KBM-7 (cell line): ENCODE data around the gene TEX44.
"Not testable (repeated sequence)": the region's sequence is repeated elsewhere in the genome, so short reads cannot be mapped to it uniquely, and the experiment has no call there.

ENCODE experiments used
- DNase-seq: peaks from one replicate; pipeline ENCODE4 v3.0.0-alpha.2; 2015
- in situ Hi-C: fragments of 300-500 bp; cut with MboI; formaldehyde crosslinking; loops from 2 replicates; pipeline ENCODE4 v1.14.3; 2020; ENCODE audit warnings: low sequenced_read_pairs, low pct_unique_long_range_greater_than_20kb, mixed read lengths

The TEX44 gene

DNA sequence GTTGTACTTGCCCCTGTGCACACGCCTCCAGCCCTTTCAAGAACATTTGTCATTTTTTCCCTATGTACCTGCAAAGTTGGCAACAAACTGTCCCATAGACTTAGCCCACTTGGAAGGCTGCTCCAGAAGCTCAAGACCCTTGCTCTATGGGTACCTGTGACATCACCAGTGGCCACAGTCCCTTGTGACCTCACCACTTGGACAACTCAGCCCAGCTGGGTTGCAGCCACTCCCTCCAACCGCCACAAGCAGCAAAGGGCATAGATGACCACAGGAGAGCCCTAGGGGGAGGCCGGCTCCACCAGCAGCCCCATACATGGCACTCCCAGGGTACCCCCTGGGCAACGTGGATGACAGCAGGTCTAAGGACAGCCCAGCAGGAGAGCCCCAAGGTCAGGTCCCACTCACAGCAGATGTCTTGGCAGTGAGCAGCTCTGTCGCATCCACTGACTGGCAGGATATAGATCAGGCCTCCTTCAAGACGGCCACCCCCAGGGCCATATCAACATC is at the start of gene TEX44:
Gene TEX44 (plus strand): TSS at position 229 of the 510 bp plus-strand sequence. CDS start 88 bp downstream, at position 317.
- in situ Hi-C loops = no loop called here
- no peak for DNase-seq

DNA sequence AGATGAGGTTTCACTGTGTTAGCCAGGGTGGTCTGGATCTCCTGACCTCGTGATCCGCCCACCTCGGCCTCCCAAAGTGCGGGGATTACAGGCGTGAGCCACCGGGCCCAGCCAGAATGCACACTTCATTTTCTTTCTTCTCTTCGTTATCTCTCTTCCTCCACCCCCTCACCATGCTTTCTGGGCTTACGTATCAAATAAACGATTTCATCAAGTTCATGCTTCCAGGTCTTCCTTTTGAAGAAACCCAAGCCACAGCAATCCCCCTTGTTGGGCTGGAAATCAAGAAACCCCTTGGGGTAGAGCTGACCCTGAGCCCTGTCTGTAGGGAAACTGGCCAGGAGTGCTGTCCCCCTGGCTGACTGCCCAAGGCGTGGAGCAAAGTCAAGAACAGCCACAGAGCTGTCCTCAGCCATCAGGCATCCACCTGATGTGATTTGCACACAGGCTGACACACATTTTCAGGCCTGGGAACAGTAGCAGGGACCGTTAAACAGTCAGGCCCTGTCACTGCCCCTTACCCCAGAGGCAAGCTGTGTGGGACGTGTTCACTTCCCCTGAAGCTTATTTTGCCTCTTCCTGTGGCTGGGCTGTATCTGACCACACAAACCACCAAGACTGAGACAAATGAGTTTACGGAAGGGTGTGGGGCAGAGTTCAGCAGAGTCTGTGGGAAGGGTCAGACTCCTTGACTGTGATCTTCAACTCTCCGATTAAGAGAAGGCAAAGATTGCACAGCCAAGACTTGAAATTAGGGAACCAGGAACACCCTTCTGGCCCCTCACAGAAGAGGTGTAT is 47.4 kb upstream of the TEX44 start:
- DNase-seq = peak; percentile 95
- in situ Hi-C loops = no loop called here

DNA sequence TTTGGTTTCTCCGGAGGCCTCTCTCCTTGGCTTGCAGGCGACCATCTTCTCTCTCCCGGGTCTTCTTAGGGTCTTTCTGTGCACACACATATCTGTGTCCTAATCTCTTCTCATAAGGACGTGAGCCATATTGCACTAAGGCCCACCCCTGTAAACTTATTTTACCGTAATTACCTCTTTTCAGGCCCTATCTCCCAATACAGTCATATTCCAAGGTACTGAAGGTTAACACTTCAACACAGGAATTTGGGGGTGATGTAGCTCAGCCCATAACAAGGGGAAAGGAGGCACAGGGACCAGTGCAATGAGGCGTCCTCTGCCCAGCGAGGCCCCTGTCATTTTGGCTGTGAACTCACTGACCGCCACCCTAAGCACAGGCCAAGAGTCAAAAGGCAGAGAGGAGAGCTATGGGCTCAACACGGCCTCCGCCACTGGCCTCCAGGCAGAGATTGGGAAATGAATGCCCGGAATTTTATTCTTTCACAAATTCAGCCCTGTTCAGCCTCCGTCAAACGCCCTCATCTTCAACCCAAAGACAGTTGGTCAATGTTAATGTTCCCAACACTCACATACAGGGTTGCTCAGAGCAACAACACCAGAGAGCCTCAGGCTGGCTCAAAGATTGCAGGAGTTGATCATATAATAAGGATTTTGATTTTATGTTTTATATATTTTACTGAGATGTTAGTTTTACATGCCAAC is 46.5 kb upstream of the TEX44 start:
- in situ Hi-C loops = no loop called here
- DNase-seq = no peak

DNA sequence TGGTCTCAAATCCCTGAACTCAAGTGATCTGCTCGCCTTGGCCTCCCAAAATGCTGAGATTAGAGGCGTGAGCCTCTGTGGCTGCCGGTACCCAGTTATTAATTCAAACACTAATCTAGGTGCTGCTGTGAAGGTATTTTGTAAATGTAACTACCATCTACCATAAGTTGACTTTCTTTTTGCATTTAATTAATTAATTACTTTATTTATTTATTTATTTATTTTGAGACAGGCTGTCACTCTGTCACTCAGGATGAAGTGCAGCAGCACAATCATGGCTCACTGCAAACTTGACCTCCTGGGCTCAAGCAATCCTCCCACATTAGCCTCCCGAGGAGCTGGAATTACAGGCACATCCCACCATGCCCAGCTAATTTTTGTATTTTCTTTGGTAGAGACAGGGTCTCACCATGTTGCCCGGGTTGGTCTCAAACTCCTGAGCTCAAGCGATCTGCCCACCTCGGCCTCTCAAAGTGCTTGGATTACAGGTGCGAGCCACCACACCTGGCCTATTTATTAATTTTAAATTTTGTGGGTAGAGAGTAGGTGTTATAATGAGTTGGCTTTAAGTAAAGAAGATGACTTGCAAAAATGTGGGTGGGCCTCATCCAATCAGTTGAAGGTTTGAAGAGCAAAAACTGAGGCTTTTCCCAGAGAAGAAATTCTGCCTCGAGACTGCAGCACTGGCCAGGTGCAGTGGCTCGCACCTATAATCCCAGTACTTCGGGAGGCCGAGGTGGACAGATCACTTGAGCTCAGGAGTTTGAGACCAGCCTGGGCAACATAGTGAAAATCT is 45.2 kb upstream of the TEX44 start:
- in situ Hi-C loops = no loop called here
- no peak for DNase-seq

DNA sequence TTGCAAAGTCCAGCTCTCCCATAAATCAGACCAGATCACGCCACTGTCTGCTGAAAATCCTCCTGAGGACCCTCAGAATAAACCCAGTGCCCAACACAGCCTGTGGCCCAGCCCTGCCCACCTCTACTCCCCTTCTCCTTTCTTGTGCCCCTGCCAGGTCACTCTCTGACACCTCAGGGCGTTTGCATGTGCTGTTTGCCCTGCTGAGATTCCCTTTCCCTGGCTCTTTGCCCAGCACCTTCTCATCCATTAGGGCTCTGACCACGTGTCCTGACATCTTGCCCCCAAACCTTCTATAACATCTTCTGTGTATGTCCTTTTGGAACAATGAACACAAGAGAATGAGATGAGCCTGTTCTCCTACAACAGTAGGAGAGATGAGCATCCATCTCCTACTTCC is 43.9 kb upstream of the TEX44 start:
- in situ Hi-C loops = no loop called here
- DNase-seq = no peak

DNA sequence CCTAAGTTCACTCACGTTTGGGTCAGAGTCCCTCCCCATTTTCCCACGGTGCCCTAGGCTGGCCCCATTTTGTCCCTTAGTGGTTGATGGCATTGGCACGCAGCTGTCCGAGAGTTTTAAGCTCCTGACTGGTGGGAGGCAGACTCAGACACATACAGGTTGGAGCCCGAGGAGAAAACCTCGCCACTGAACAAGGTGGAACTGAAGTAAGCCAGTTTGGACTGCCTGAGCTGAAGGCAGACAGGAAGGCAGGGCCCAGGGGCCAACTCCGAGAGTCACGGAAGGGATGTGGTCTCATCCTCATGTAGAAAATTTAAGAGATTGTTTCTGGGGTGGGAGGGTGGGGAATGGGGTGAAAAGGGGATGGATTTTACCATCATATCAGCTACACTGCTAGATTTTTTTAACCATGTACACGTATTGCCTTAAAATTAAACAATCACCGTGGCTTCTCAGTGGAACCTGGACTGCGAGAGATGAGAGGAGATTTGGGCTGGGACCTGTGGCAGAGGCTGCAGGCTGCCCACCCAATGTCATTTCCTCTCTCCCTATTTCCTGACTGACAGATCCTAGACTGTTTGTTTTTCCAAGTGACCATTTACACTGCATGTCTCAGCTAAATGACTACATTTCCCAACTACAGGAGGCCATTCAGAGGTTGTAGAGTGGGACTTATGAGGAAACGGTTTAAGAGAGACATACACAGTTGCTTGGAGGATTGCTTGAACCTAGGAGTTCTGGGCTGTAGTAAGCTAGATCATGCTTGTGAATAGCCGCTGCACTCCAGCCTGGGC is 43.0 kb upstream of the TEX44 start:
- no peak for DNase-seq
- in situ Hi-C loops = no loop called here

DNA sequence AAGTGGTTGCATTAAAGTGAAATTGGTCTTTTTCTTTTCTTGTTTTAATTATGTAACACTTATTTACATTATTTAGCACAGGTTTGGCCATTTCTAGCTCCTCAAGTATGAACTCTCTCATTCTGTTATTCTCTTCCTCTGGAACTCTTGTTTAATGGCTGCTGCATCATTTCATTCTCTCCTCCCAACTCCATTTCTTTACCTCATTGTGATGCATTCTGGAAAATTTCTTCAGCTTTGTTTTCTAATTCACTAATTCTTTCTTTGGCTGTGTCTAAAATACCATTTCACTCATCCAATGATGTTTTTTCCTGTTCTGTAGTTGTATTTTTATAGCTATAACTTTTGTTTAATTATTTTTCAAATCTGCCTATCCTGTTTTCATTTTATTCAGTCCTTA is 39.9 kb upstream of the TEX44 start:
- DNase-seq = no peak
- in situ Hi-C loops = no loop called here

DNA sequence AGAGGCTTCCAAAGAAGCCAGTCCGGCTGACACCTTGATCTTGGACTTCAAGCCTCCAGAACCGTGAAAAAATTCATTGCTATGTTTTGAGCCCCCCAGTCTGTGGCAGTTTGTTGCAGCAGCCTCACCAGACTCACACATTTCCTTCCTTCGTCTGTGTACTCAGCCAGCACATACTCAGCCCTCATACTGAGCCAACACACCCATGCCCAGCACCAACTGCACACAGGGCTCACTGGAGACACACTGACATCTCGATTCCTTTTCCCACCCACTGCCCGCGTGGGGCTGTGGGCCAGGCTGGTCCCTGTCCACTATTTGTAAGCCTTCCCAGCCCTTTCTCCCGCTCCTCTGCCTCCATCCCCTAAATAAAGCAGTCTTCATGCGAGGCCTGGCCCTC is 38.3 kb upstream of the TEX44 start:
- DNase-seq = no peak
- in situ Hi-C loops = no loop called here

DNA sequence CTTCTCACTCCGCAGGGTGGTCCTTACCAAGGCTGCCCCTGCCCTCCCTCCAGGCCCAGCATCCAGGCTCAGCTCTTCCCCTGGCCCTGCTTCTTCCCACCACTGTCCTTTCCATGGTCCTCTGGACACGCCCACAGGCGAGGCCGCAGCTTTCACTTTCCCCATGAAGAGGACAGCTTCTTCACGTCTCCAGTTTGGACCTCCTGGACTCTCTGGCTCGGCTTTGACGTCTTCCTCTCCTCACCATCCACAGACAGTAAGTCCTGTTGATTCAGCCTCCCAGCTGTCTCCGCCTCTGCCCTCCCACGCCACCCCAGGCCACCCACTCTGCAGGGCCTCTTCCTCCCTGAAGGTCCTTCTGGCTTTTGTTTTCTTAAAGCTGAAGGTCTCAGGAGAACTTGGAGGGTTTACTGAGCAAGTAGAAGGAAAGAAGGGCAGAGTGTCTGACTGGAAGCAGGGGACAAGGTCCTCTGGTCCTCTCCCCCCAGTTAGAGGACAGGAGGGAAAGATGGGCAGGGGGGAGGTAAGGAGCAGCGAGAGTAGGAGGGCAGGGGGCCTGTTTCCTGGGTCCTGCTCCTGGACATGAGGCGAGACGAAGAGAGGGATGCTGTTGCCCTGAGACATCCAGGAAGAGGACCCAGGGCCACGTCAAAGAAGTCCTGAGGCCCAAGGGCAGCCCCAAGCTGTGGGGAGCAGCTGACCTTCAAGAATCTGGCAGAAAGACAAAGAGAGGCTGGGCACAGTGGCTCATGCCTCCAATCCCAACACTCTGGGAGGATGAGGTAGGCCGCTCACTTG is 37.7 kb upstream of the TEX44 start:
- peak; percentile 31 for DNase-seq
- in situ Hi-C loops = no loop called here

DNA sequence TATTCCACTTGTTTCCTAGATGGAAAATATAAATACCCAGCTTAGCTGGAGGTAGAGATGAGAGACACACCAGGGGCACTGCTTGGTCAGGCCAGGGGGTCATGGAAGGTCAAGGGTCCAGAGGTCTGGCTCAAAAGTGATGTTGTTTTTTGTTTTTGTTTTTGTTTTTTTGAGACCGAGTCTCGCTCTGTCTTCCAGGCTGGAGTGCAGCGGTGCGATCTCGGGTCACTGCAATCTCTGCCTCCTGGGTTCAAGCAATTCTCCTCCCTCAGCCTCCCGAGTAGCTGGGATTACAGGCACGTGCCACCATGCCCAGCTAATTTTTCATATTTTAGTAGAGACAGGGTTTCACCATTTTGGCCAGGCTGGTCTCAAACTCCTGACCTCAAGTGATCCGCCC is 36.2 kb upstream of the TEX44 start:
- DNase-seq, in situ Hi-C loops: not testable (repeated sequence)

DNA sequence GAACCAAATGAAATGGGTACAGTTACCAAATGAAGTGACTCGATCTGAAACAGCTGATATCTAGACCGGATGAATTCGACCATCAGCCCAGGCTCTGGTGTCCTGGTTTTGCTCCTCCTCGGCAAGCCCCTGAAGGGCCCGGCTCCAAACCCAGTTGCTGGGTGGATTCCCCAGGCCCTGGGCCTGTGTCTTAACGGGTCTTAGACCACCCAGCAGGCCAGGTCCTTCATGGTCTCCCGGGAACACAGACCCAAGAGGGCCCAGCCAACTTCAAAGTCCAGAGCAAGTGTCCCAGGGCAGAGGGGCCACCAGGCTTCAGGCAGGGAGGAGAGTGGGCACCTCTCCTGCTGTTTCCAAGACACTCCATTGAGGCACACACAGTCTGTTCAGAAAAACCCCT is 35.7 kb upstream of the TEX44 start:
- DNase-seq = no peak
- in situ Hi-C loops = no loop called here

DNA sequence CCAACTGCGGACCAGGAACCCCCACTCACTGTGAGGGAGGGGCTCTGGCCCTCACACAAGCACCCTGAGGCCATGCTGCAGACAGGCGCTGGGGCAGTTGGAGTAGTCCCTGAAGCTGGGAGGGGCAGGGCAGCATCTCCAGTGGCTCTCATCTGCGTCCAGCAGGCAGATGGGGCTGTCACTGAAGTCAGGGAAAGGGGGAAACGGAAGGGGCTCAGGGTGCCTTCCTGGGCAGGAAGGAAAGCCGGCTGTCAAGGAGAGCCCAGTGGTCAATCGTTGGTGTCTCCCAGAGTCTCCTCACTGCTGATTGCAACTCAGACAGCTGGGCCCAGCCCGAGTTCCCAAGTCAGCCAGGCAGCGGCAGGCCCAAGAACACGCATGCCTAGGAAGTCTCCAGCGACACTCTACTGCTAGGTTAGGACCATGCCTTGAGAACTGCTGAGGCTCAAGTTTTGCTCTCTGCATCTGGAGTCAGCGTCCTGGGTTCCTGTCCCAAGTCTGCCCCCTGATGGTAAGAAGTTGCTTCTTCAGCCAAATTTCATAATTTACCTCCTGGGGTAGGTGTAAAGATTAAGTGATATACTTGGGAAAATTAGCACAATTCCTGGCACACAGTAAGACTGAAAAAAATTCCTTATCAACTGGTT is 35.0 kb upstream of the TEX44 start:
- in situ Hi-C loops = no loop called here
- peak; percentile 81 for DNase-seq

DNA sequence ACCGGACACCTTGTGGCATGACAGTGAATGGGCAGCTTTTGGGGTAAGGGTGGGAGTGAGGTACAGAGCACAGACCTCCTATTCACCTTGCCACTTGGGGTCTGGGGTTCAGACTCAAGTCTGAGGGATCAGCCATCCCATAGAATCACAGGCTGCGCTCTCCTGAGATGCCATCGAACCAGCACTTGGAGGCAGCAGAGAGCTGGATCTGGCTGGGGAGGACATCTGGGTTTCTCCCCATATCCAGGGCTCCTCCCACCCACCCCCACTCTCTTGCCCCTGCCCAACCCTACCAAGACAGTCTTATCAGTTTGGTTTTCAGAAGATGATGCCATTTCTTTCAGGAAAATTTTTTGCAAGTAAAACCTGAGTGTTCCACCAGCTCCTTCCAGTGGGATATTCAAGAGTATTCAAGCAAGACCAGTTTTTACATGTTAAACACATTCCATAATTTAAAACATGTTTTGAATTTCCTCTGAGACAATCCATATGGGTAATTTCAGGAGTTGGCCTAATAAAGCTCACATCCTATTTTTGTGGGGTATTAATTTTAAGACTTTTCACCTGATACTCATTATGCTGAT is 29.2 kb upstream of the TEX44 start:
- DNase-seq = peak; percentile 58
- in situ Hi-C loops = no loop called here

DNA sequence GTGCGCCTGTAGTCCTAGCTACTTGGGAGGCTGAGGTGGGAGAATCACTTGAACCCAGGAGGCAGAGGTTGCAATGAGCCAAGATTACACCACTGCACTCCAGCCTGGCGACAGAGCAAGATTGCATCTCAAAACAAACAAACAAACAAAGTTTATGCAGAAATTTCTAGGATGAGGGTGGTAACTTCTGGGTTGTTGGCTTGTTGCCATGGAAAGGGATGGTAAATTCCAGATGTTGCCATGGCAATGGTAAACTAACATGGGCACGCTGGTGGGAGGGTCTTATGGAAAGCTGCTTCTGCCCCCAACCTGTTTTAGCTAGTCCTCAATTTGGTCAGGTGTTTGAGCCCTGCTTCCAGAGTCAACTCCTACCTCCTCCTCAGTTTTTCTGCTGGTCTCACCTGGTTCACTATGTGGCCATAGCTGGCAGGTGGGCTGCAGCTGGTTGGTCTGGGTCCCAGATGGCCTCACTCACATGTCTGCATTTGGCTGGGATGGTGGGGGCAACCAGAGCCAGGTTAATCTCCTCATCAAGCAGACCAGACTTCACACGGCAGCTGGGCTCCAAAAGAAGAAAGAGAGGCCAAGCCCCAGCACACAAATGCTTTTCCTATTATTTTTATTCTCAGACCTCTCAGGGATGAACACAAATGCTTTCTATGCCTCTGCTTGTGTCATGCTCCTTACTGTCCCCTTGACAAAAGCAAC is 26.6 kb upstream of the TEX44 start:
- in situ Hi-C loops = no loop called here
- DNase-seq = no peak

DNA sequence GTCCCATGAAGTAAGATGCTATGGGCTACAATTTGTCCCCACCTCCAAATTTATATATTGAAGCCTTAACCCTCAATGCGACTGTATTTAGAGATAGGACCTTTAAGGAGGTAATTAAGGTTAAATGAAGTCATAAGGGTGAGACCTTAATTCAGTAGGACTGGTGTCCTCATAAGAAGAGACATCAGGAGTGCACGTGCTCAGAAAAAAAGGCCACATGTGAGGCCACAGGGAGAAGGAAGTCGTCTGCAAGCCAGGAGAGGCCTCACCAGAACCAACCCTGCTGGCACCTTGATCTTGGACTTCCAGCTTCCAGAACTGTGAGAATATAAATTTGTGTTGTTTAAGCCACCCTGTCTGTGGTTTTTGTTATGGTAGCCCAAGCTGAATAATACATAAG is 25.5 kb upstream of the TEX44 start:
- in situ Hi-C loops = no loop called here

DNA sequence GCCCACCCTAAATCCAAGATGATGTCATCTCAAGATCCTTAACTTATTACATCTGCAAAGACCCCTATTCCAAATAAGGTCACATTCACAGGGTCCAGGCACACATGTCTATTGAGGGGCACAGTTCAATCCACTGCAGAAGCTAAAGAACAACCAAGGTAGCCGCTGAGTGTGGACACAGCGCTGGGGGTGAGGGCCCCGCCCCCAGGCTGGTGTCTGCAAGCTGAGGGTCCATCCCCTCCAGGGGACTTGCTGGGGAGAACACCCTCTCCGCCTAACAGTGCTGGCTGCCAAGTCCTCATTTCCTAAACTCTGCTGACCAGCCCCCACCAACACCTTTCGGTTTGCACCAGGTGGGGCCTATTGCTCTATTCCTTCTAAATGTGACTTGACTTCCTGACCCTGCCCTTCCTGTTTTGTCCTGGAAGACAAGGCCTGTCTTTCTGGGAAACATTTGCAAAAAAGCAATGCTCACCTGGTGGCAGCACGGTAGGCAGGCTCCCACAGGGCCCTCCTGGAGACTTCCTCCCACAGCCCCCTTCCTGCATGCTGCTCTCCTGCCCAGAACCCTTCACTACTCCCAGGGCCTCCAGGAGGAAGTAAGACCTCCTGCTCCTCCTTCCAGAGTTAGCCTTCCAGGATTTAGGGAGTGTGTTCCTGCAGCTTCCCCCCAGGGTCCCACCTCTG is 24.4 kb upstream of the TEX44 start:
- no peak for DNase-seq
- in situ Hi-C loops = no loop called here

More for the DNA sequence above, 25.5 kb upstream of the TEX44 start:
- DNase-seq = no peak
